Common myeloid progenitor, CD34-positive (primary cell): ENCODE data around the gene SRRM5.
"Not testable (repeated sequence)": the region's sequence is repeated elsewhere in the genome, so short reads cannot be mapped to it uniquely, and the experiment has no call there.

Source experiments
- CTCF ChIA-PET: fragments of 350-600 bp; sonication (Branson Sonifier 250); formaldehyde crosslinking; loops from one replicate; lab custom pipeline; 2021; ENCODE audit warnings: antibody characterized with exemption; lab: Charles Lee
- POLR2A ChIA-PET: fragments of 350-600 bp; sonication (Branson Sonifier 250); formaldehyde crosslinking; loops from one replicate; lab custom pipeline; 2021; ENCODE audit warnings: antibody characterized with exemption; lab: Charles Lee
- DNase-seq, 3 donors: peaks; one replicate each; pipeline versions ENCODE4 v3.0.0 to v3.0.0-alpha.2; 2013
- H3K27ac ChIP-seq, 2 experiments: 1 replicate in 1 of 2; 2 replicates in 1 of 2; pipeline ENCODE4 v1.7.0; 2013; ENCODE audit warnings: inconsistent platforms in 2 of 2, low read length in 2 of 2, mild to moderate bottlenecking in 2 of 2, low read depth in 1 of 2, moderate library complexity in 1 of 2; ENCODE audit not compliant: severe bottlenecking in 2 of 2, insufficient read depth in 1 of 2, poor library complexity in 1 of 2
- H3K27me3 ChIP-seq, 5 experiments: replicated peaks in 2 of 5; 1 replicate in 3 of 5; 2 replicates in 2 of 5; pipeline versions ENCODE4 v1.6.1 to v1.7.0; 2013; ENCODE audit warnings: low read length in 4 of 5, mild to moderate bottlenecking in 2 of 5, moderate library complexity in 2 of 5, inconsistent platforms in 1 of 5; ENCODE audit not compliant: insufficient read depth in 5 of 5, control insufficient read depth in 4 of 5
- H3K36me3 ChIP-seq, 4 experiments: 1 replicate in 2 of 4; 2 replicates in 2 of 4; pipeline versions ENCODE4 v1.6.1 to v1.7.0; 2013; ENCODE audit warnings: low read length in 3 of 4, control low read depth in 1 of 4, mild to moderate bottlenecking in 1 of 4; ENCODE audit not compliant: control insufficient read depth in 4 of 4, insufficient read depth in 4 of 4
- H3K4me1 ChIP-seq, 4 experiments: 1 replicate in 3 of 4; 2 replicates in 1 of 4; pipeline versions ENCODE4 v1.6.1 to v1.7.1; 2013; ENCODE audit warnings: low read length in 3 of 4, mild to moderate bottlenecking in 3 of 4, control low read depth in 1 of 4, inconsistent platforms in 1 of 4, moderate library complexity in 1 of 4; ENCODE audit not compliant: control insufficient read depth in 4 of 4, insufficient read depth in 4 of 4; ENCODE audit errors: control extremely low read depth in 1 of 4
- H3K4me3 ChIP-seq, 7 experiments: 1 replicate in 4 of 7; 2 replicates in 3 of 7; pipeline versions ENCODE4 v1.5.1 to v1.7.0; 2013; ENCODE audit warnings: mild to moderate bottlenecking in 7 of 7, low read length in 6 of 7, moderate library complexity in 6 of 7, inconsistent platforms in 2 of 7, low read depth in 2 of 7, control low read depth in 1 of 7; ENCODE audit not compliant: insufficient read depth in 4 of 7, control insufficient read depth in 1 of 7; ENCODE audit errors: extremely low read depth in 1 of 7
- H3K9me3 ChIP-seq, 5 experiments: 1 replicate in 4 of 5; 2 replicates in 1 of 5; pipeline versions ENCODE4 v1.6.1 to v1.7.1; 2013; ENCODE audit warnings: low read length in 4 of 5, mild to moderate bottlenecking in 2 of 5, inconsistent platforms in 1 of 5, low read depth in 1 of 5, moderate library complexity in 1 of 5; ENCODE audit not compliant: control insufficient read depth in 4 of 5, insufficient read depth in 2 of 5; ENCODE audit errors: control extremely low read depth in 1 of 5
- WGBS: methylation state at CpG from one replicate; pipeline ENCODE4 v1.1.5; 2013; ENCODE audit not compliant: insufficient coverage; 5-methylcytosine and 5-hydroxymethylcytosine counted together

The SRRM5 gene

GRCh38 chr19:43634872-43635560 lies 23.1 kb downstream of the SRRM5 start:
- CTCF ChIA-PET, result interaction anchor here (0.6 to 1.4 kb wide), 2 partner anchors 9 to 158 kb away, joined by 3 read pairs; no protein-coding TSS in a partner anchor
- no peaks in the 10 kb centered on the region for H3K36me3 ChIP-seq
- H3K9me3 ChIP-seq, result no peaks in the 10 kb centered on the region
- POLR2A ChIA-PET, result no interaction called here
- H3K4me1 ChIP-seq, result peaks cover 0 to 12% (median 11%) of the 10 kb centered on the region in 4 experiments
- peaks cover 5 to 50% (median 29%) of the 10 kb centered on the region in 5 experiments for H3K27me3 ChIP-seq
- DNase-seq, result no peak
- no peak overlapping the region for H3K27ac ChIP-seq
- no peak overlapping the region for H3K4me3 ChIP-seq
- WGBS, result 57% methylated on average over 8 of the region's 17 CpGs

- DNase-seq, H3K36me3 ChIP-seq, H3K4me3 ChIP-seq, H3K9me3 ChIP-seq, H3K27ac ChIP-seq, POLR2A ChIA-PET: not testable (repeated sequence)
- CTCF ChIA-PET, result interaction anchor here (0.6 to 1.4 kb wide), 2 partner anchors 9 to 159 kb away, joined by 3 read pairs; no protein-coding TSS in a partner anchor
- 78% methylated on average over 2 of the region's 2 CpGs for WGBS
- Histone ChIP-seq H3K4me1 (peaks cover 0 to 17% (median 15%) of the 10 kb centered on the region in 4 experiments), H3K27me3 (peaks cover 5 to 55% (median 33%) of the 10 kb centered on the region in 5 experiments)
Observed at GRCh38 chr19:43635561-43635940, 23.7 kb downstream of the SRRM5 start.

GRCh38 chr19:43636121-43636683 lies 24.3 kb downstream of the SRRM5 start:
- 91% methylated on average over 7 of the region's 14 CpGs for WGBS
- CTCF ChIA-PET, result interaction anchor here (1.6 kb wide), 1 partner anchor 13 kb away, joined by 3 read pairs; no protein-coding TSS in a partner anchor
- Histone ChIP-seq H3K9me3 (no peaks in the 10 kb centered on the region), H3K36me3 (no peaks in the 10 kb centered on the region), H3K4me3 (no peak overlapping the region), H3K27me3 (peaks cover 5 to 61% (median 33%) of the 10 kb centered on the region in 5 experiments), H3K4me1 (peaks cover 0 to 18% (median 15%) of the 10 kb centered on the region in 4 experiments), H3K27ac (no peak overlapping the region)
- DNase-seq, result no peak
- POLR2A ChIA-PET, result no interaction called here

GRCh38 chr19:43638214-43638994 lies 26.5 kb downstream of the SRRM5 start:
- 91% methylated on average over 3 of the region's 13 CpGs for WGBS
- ChIA-PET CTCF (interaction anchor here (1.4 kb wide), 1 partner anchor 10 kb away, joined by 4 read pairs; no protein-coding TSS in a partner anchor), POLR2A (no interaction called here)
- Histone ChIP-seq H3K9me3 (no peaks in the 10 kb centered on the region), H3K4me1 (peaks cover 0 to 18% (median 15%) of the 10 kb centered on the region in 4 experiments), H3K4me3 (no peak overlapping the region), H3K36me3 (no peaks in the 10 kb centered on the region), H3K27me3 (peaks cover 5 to 68% (median 34%) of the 10 kb centered on the region in 5 experiments), H3K27ac (no peak overlapping the region)
- no peak for DNase-seq

DNA sequence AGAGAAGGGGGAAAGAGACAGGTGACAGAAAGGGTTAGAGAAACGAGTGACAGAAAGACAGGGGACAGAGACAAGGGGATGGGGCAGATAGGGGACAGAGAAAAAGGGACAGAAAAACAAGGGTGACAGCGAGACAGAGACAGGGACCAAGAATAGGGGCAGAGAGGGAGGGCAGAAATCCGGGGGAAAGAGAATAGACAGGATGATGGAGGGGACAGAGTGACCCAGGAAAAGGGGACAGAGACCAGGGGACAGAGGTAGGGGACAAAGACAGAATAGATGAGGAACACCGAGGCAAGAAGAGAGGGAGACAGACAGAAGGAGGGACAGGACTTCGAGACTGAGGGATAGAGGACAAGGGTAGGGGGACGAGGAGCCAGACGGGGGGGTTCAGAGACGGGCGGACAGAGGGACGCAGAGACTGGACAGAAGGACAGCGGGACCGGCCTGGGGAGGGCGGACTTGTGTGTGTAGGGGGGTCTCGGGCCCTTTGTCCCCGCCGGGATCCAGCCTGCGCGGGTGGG lies 27.2 kb downstream of the SRRM5 start:
- 14% methylated on average over 13 of the region's 18 CpGs for WGBS

DNA sequence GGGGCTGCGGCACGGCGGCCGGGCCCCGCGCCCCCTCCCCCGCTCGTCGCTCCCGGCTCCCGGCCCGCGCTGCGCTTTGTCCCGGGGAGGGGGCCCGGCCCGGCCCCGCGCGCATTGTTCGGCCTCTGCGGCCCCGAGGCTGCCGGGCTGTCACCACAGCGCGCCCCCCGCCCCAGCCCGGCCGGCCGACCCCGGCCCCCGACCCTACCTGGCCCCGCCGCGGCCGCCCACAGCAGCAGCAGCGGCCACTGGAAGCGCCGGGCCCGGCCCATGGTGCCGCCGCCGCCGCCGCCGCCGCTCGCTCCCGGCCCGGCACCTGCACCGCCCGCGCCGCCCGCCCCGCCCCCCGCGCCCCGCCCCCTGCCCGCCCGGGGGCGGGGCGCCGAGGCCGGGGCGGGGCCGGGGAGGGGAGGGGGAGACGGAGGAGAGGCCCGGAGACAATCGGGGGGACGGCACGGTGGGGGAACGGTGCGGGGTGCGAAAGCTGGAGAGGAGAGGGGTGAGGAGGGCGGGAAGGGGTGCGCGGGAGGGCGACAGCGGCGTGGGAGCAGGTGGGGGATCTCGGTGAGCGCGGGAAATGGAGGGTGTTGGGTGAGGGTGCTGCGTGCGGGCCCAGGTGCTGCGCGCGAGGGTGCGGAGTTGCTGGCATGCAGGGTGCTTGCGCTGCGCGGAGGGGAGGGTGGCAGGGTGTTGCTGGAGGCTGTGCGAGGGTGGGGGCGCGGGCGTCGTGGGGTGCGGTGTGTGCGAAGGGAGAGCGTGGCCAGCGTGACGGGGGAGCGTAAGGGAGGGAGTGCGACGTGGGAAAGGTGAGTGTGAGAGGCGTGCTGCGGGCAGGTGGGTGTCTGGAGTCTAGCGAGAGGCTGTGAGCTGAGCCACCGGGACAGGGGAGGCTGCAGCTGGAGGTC lies 27.9 kb downstream of the SRRM5 start, which contains the start of gene CADM4:
CADM4 (minus strand) TSS at position 332 of the 905 bp plus-strand sequence; CDS start at position 272, 60 bp downstream.
- ChIA-PET CTCF (no interaction called here), POLR2A (no interaction called here)
- H3K4me1 ChIP-seq, result peaks cover 0 to 17% (median 14%) of the 10 kb centered on the region in 4 experiments
- H3K27me3 ChIP-seq, result peaks cover 5 to 60% (median 34%) of the 10 kb centered on the region in 5 experiments
- DNase-seq, result peak in 2 of 3 donors; percentile 35 to 57
- H3K9me3 ChIP-seq, result no peaks in the 10 kb centered on the region
- under 1% methylated on average over 34 of the region's 110 CpGs for WGBS
- peak within 1 kb of the TSS; percentile 11 to 70 (median 53) for H3K4me3 ChIP-seq
- H3K27ac ChIP-seq, result no peak within 1 kb of the TSS
- H3K36me3 ChIP-seq, result no peaks in the 10 kb centered on the region

More for the DNA sequence above, 27.2 kb downstream of the SRRM5 start:
- Histone ChIP-seq H3K27me3 (peaks cover 5 to 65% (median 34%) of the 10 kb centered on the region in 5 experiments), H3K36me3 (no peaks in the 10 kb centered on the region), H3K4me1 (peaks cover 0 to 18% (median 15%) of the 10 kb centered on the region in 4 experiments), H3K27ac (no peak overlapping the region), H3K4me3 (peak overlapping the region in 4 of 7 experiments; percentile 19 to 56 (median 44)), H3K9me3 (no peaks in the 10 kb centered on the region)
- no peak for DNase-seq
- ChIA-PET CTCF (no interaction called here), POLR2A (no interaction called here)
